Measurements from ENCODE around the gene HBP1. TPM values are rescaled to one million over a fixed set of nuclear protein-coding genes. Genes with fewer than 3 reads are reported as not detected.

The HBP1 gene
- total RNA-seq, 1 experiment from 2014 or later = 30.2 TPM

DNA sequence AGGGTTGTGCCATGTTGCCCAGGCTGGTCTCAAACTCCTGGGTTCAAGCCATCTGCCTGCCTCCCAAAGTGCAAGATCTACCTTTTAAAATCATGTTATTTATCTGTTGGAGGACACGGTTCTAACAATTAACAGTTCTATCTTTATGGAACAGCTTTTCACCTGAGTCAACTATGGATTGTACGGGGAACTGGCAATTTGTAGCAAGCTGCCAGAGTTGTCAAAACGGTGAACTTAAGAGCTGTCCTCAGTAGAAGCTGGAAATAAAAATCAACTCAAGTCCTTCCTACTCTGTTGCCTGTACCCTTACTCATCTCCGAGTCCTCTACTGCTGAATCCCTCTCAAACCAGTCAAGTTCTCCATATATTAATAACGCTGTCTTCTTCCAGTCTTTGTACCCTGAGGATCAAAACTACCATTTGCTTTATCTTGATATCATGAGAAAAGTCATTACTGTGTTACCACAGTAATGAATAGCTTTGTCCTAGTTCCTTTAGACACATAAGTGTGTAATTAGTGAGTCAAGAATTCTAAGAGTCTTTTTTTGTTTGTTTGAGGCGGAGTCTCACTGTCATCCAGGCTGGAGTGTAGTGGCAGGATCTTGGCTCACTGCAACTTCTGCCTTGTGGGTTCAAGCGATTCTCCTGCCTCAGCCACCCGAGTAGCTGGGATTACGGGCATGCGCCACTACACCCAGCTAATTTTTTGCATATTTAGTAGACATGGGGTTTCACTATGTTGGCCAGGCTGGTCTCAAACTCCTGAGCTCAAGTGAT lies 28.2 kb downstream of the HBP1 start:
- no peak for DNase-seq (ENCODE audit: unreplicated experiment)
- ChIA-PET POLR2A (interaction anchor here (0.6 to 1.1 kb wide), 3 partner anchors 28 to 693 kb away, joined by 3 to 4 read pairs (median 4); no protein-coding TSS in a partner anchor), CTCF (interaction anchor here (0.7 to 1.7 kb wide), 2 partner anchors 16 to 249 kb away, joined by 3 to 4 read pairs; no protein-coding TSS in a partner anchor)
- intact Hi-C loops (cut with micrococcal nuclease) = no loop called here
- Mint-ChIP-seq H3K4me1 (ENCODE audit: insufficient read depth, unreplicated experiment) (peaks cover 4% of the 10 kb centered on the region), H3K4me3 (ENCODE audit: unreplicated experiment) (no peak overlapping the region), H3K27ac (ENCODE audit: low read depth, unreplicated experiment) (no peak overlapping the region), H3K27me3 (ENCODE audit: insufficient read depth, unreplicated experiment) (no peaks in the 10 kb centered on the region), H3K36me3 (ENCODE audit: insufficient read depth, unreplicated experiment) (peaks cover 96% of the 10 kb centered on the region), H3K9me3 (ENCODE audit: unreplicated experiment) (no peaks in the 10 kb centered on the region)
- BruUV-seq (replicated peaks) = no TSS peak
- TF ChIP-seq, protein P1, sequence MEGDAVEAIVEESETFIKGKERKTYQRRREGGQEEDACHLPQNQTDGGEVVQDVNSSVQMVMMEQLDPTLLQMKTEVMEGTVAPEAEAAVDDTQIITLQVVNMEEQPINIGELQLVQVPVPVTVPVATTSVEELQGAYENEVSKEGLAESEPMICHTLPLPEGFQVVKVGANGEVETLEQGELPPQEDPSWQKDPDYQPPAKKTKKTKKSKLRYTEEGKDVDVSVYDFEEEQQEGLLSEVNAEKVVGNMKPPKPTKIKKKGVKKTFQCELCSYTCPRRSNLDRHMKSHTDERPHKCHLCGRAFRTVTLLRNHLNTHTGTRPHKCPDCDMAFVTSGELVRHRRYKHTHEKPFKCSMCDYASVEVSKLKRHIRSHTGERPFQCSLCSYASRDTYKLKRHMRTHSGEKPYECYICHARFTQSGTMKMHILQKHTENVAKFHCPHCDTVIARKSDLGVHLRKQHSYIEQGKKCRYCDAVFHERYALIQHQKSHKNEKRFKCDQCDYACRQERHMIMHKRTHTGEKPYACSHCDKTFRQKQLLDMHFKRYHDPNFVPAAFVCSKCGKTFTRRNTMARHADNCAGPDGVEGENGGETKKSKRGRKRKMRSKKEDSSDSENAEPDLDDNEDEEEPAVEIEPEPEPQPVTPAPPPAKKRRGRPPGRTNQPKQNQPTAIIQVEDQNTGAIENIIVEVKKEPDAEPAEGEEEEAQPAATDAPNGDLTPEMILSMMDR (IDR thresholded peaks at IDR 0.05; ENCODE audit: unreplicated experiment) = no peak

GRCh38 chr7:107201795-107202450 lies 33.1 kb downstream of the HBP1 start:
- TF ChIP-seq, protein P1 (IDR thresholded peaks at IDR 0.05; ENCODE audit: unreplicated experiment) = peak; percentile 55
- DNase-seq (ENCODE audit: unreplicated experiment) = peak; percentile 50
- ChIA-PET POLR2A (interaction anchor here (0.7 kb wide), 1 partner anchor 15 kb away, joined by 5 read pairs; no protein-coding TSS in a partner anchor), CTCF (interaction anchor here (0.6 to 0.9 kb wide), 10 partner anchors 12 to 1325 kb away, joined by 3 to 4 read pairs (median 3); no protein-coding TSS in a partner anchor)
- Mint-ChIP-seq H3K27ac (ENCODE audit: low read depth, unreplicated experiment) (no peak overlapping the region), H3K9me3 (ENCODE audit: unreplicated experiment) (no peaks in the 10 kb centered on the region), H3K4me3 (ENCODE audit: unreplicated experiment) (no peak overlapping the region), H3K36me3 (ENCODE audit: insufficient read depth, unreplicated experiment) (peaks cover 94% of the 10 kb centered on the region), H3K27me3 (ENCODE audit: insufficient read depth, unreplicated experiment) (no peaks in the 10 kb centered on the region), H3K4me1 (ENCODE audit: insufficient read depth, unreplicated experiment) (no peaks in the 10 kb centered on the region)
- no TSS peak for BruUV-seq (replicated peaks)
- intact Hi-C loops (cut with micrococcal nuclease) = loop anchor here (1.0 to 10.0 kb wide), 5 partner anchors 263 to 677 kb away; no protein-coding TSS in a partner anchor

DNA sequence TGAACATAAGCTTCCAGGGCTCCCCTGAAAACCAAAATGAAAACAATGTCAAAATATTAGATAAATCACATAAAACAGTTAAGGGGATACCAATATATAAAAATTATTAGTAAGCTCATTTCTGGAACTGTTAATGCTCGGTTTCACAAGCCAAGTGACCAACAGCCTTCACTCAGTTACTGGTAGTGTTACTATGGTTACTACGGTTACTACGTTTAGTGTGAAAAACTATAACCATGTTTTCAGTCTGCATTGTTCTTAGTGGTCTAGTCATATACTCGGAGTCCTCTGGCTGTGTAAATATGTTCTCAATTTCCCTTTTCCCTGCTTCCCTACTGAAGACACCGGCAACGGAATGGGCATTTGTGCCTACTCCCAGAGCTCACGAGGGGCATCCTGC lies 34.8 kb downstream of the HBP1 start:
- no peaks in the 10 kb centered on the region for H3K4me1 Mint-ChIP-seq (ENCODE audit: insufficient read depth, unreplicated experiment)
- intact Hi-C loops (cut with micrococcal nuclease) = loop anchor here (2.0 to 10.0 kb wide), 2 partner anchors 261 to 521 kb away; no protein-coding TSS in a partner anchor
- no peaks in the 10 kb centered on the region for H3K9me3 Mint-ChIP-seq (ENCODE audit: unreplicated experiment)
- H3K4me3 Mint-ChIP-seq (ENCODE audit: unreplicated experiment) = no peak overlapping the region
- TF ChIP-seq, protein P1 (IDR thresholded peaks at IDR 0.05; ENCODE audit: unreplicated experiment) = no peak
- DNase-seq (ENCODE audit: unreplicated experiment) = no peak
- ChIA-PET POLR2A (interaction anchor here (1.1 kb wide), 2 partner anchors 10 to 14 kb away, joined by 3 to 4 read pairs; no protein-coding TSS in a partner anchor), CTCF (interaction anchor here (0.7 to 1.3 kb wide), 3 partner anchors 56 to 672 kb away, joined by 3 to 4 read pairs (median 3); no protein-coding TSS in a partner anchor)
- H3K27me3 Mint-ChIP-seq (ENCODE audit: insufficient read depth, unreplicated experiment) = no peaks in the 10 kb centered on the region
- no peak overlapping the region for H3K27ac Mint-ChIP-seq (ENCODE audit: low read depth, unreplicated experiment)
- H3K36me3 Mint-ChIP-seq (ENCODE audit: insufficient read depth, unreplicated experiment) = peaks cover 90% of the 10 kb centered on the region
- BruUV-seq (replicated peaks) = no TSS peak

- CTCF ChIA-PET = interaction anchor here (0.6 kb wide), 1 partner anchor 265 kb away, joined by 3 read pairs; no protein-coding TSS in a partner anchor
- Mint-ChIP-seq H3K9me3 (ENCODE audit: unreplicated experiment) (no peaks in the 10 kb centered on the region), H3K27me3 (ENCODE audit: insufficient read depth, unreplicated experiment) (no peaks in the 10 kb centered on the region), H3K4me3 (ENCODE audit: unreplicated experiment) (no peak overlapping the region), H3K4me1 (ENCODE audit: insufficient read depth, unreplicated experiment) (no peaks in the 10 kb centered on the region), H3K27ac (ENCODE audit: low read depth, unreplicated experiment) (no peak overlapping the region), H3K36me3 (ENCODE audit: insufficient read depth, unreplicated experiment) (peaks cover 71% of the 10 kb centered on the region)
- DNase-seq (ENCODE audit: unreplicated experiment) = no peak
- no TSS peak for BruUV-seq (replicated peaks)
- POLR2A ChIA-PET = interaction anchor here (2.0 kb wide), 1 partner anchor 36 kb away, joined by 6 read pairs; no protein-coding TSS in a partner anchor
- TF ChIP-seq, protein P1 (IDR thresholded peaks at IDR 0.05; ENCODE audit: unreplicated experiment) = no peak
- intact Hi-C loops (cut with micrococcal nuclease) = loop anchor here (10.0 kb wide), 1 partner anchor 259 kb away; no protein-coding TSS in a partner anchor
These were observed 37.3 kb downstream of the HBP1 start for GRCh38 chr7:107206136-107206535.

Measured in MCF 10A (cell line).